GM12864 (cell line): Measurements from ENCODE around the gene NAGLU.

ENCODE experiments used
- DNase-seq: peaks from one replicate; pipeline ENCODE4 v3.0.0-alpha.2; 2011; ENCODE audit warnings: low read depth
- H3K4me3 ChIP-seq: 2 replicates; pipeline ENCODE4 v1.5.1; 2011; ENCODE audit warnings: mild to moderate bottlenecking, low read depth, low read length, control low read depth
- TF ChIP-seq, protein P1 (sequence below): IDR thresholded peaks from 2 replicates; pipeline ENCODE4 v1.5.1; 2011; ENCODE audit warnings: low read depth, mild to moderate bottlenecking, moderate library complexity, low read length, control low read depth, inconsistent platforms; ENCODE audit errors: missing control alignments

NAGLU gene

DNA sequence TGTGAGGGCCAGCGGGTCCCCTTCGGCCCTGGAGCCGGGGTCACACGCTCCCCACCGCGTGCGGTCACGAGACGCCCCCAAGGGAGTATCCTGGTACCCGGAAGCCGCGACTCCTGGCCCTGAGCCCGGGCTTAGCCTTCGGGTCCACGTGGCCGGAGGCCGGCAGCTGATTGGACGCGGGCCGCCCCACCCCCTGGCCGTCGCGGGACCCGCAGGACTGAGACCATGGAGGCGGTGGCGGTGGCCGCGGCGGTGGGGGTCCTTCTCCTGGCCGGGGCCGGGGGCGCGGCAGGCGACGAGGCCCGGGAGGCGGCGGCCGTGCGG is at the start of gene NAGLU:
Gene NAGLU (plus strand): TSS at position 194 of the 324 bp plus-strand sequence. CDS start 32 bp downstream, at position 226.
- TF ChIP-seq, protein P1, sequence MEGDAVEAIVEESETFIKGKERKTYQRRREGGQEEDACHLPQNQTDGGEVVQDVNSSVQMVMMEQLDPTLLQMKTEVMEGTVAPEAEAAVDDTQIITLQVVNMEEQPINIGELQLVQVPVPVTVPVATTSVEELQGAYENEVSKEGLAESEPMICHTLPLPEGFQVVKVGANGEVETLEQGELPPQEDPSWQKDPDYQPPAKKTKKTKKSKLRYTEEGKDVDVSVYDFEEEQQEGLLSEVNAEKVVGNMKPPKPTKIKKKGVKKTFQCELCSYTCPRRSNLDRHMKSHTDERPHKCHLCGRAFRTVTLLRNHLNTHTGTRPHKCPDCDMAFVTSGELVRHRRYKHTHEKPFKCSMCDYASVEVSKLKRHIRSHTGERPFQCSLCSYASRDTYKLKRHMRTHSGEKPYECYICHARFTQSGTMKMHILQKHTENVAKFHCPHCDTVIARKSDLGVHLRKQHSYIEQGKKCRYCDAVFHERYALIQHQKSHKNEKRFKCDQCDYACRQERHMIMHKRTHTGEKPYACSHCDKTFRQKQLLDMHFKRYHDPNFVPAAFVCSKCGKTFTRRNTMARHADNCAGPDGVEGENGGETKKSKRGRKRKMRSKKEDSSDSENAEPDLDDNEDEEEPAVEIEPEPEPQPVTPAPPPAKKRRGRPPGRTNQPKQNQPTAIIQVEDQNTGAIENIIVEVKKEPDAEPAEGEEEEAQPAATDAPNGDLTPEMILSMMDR: no peak
- DNase-seq: peak; percentile 70
- H3K4me3 ChIP-seq: peak within 1 kb of the TSS; percentile 60

DNA sequence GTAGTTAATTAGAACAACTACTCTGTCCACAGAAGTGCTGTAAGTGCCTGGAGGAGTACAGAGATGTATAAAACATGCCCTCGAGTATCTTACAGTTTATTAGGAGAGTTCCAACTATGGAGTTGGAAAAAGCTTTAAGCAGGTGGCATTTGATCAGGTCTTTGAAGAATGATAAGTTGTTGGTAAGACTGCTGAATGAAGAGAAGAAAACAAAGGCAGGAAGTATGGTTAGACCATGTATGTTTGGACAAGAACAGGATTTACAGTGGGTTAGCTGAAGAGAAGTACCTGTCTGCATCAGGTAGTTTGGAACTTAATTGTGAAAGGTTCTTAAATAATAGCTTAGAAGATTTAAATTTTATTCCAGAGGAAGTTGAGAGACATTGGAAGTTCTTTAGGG is 48.0 kb upstream of the NAGLU start:
- DNase-seq: no peak
- no peak overlapping the region for H3K4me3 ChIP-seq
- TF ChIP-seq, protein P1: no peak

- H3K4me3 ChIP-seq: no peak overlapping the region
- no peak for DNase-seq
- TF ChIP-seq, protein P1: no peak
Measured at GRCh38 chr17:42493319-42493718, 42.7 kb upstream of the NAGLU start.

GRCh38 chr17:42494673-42495072 is 41.4 kb upstream of the NAGLU start:
- TF ChIP-seq, protein P1: no peak
- H3K4me3 ChIP-seq: no peak overlapping the region
- DNase-seq: no peak

- H3K4me3 ChIP-seq: no peak overlapping the region
- DNase-seq: no peak
- TF ChIP-seq, protein P1: no peak
Measured at GRCh38 chr17:42498828-42499227, 37.2 kb upstream of the NAGLU start.

GRCh38 chr17:42502091-42502490 is 34.0 kb upstream of the NAGLU start:
- DNase-seq: no peak
- TF ChIP-seq, protein P1: no peak
- no peak overlapping the region for H3K4me3 ChIP-seq

GRCh38 chr17:42502926-42503325 is 33.1 kb upstream of the NAGLU start:
- no peak for DNase-seq
- H3K4me3 ChIP-seq: no peak overlapping the region
- TF ChIP-seq, protein P1: no peak
